ENCODE measurements around the gene NXNL1. TPM values are rescaled to one million over a fixed set of nuclear protein-coding genes. Genes with fewer than 3 reads are reported as not detected.
A peak's percentile ranks its signal among the peaks of the same experiment; 100 is the strongest.

NXNL1 gene
- total and polyA plus RNA-seq, 2 of the 13 experiments (the other 11 are each of a cell fraction or from before 2014, with no cell fraction given), result not detected

GRCh38 chr19:17470068-17470841 lies 9.5 kb upstream of the NXNL1 start, which contains the start of gene SLC27A1 (continued):
- peak; percentile 46; the same call in 1 of the 3 replicates for TF ChIP-seq MXI1 (IDR thresholded peaks at IDR 0.05; ENCODE audit: borderline replicate concordance, low read depth, low read length)
- TF ChIP-seq CBFB (CRISPR knock-in tag; IDR thresholded peaks at IDR 0.05), result 0 out of 2 replicates have a peak, but pooled peaks have one; percentile 13
- no peak for TF ChIP-seq SMAD3 (CRISPR knock-in tag; IDR thresholded peaks at IDR 0.05)
- no peak for TF ChIP-seq ZBTB21 (CRISPR knock-in tag; IDR thresholded peaks at IDR 0.05)
- peak; percentile 58; the same call in 1 of the 2 replicates for TF ChIP-seq SRF (IDR thresholded peaks at IDR 0.05; ENCODE audit: low read depth, low read length)
- no peak for TF ChIP-seq EHMT2 (IDR thresholded peaks at IDR 0.05; ENCODE audit: borderline replicate concordance, low read depth, low read length)
- TF ChIP-seq ZNF720 (CRISPR knock-in tag; IDR thresholded peaks at IDR 0.05), result no peak
- TF ChIP-seq, protein P1, sequence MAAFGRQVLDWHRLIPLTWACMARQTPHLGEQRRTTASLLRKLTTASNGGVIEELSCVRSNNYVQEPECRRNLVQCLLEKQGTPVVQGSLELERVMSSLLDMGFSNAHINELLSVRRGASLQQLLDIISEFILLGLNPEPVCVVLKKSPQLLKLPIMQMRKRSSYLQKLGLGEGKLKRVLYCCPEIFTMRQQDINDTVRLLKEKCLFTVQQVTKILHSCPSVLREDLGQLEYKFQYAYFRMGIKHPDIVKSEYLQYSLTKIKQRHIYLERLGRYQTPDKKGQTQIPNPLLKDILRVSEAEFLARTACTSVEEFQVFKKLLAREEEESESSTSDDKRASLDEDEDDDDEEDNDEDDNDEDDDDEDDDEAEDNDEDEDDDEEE (CRISPR knock-in tag; IDR thresholded peaks at IDR 0.05), result no peak
- TF ChIP-seq NR2F1 (CRISPR knock-in tag; IDR thresholded peaks at IDR 0.05), result no peak
- TF ChIP-seq REPIN1 (CRISPR knock-in tag; IDR thresholded peaks at IDR 0.05; ENCODE audit: borderline replicate concordance, low read depth), result no peak
- peak; percentile 81; the same call in 1 of the 2 replicates for TF ChIP-seq SIN3A (IDR thresholded peaks at IDR 0.05; ENCODE audit: borderline replicate concordance, low read depth, low read length)
- TF ChIP-seq LCORL (IDR thresholded peaks at IDR 0.05), result no peak
- peak; percentile 27; the same call in 1 of the 2 replicates for TF ChIP-seq LCORL (CRISPR knock-in tag; IDR thresholded peaks at IDR 0.05)
- TF ChIP-seq RFXAP (CRISPR knock-in tag; IDR thresholded peaks at IDR 0.05; ENCODE audit: borderline replicate concordance), result 0 out of 2 replicates have a peak, but pooled peaks have one; percentile 8
- TF ChIP-seq, protein P2, sequence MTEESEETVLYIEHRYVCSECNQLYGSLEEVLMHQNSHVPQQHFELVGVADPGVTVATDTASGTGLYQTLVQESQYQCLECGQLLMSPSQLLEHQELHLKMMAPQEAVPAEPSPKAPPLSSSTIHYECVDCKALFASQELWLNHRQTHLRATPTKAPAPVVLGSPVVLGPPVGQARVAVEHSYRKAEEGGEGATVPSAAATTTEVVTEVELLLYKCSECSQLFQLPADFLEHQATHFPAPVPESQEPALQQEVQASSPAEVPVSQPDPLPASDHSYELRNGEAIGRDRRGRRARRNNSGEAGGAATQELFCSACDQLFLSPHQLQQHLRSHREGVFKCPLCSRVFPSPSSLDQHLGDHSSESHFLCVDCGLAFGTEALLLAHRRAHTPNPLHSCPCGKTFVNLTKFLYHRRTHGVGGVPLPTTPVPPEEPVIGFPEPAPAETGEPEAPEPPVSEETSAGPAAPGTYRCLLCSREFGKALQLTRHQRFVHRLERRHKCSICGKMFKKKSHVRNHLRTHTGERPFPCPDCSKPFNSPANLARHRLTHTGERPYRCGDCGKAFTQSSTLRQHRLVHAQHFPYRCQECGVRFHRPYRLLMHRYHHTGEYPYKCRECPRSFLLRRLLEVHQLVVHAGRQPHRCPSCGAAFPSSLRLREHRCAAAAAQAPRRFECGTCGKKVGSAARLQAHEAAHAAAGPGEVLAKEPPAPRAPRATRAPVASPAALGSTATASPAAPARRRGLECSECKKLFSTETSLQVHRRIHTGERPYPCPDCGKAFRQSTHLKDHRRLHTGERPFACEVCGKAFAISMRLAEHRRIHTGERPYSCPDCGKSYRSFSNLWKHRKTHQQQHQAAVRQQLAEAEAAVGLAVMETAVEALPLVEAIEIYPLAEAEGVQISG (CRISPR knock-in tag; IDR thresholded peaks at IDR 0.05), result 0 out of 2 replicates have a peak, but pooled peaks have one; percentile 12
- TF ChIP-seq PAXIP1 (CRISPR knock-in tag; conservative IDR thresholded peaks at IDR 0.05), result 0 out of 2 replicates have a peak, but pooled peaks have one; percentile 21
- no peak for TF ChIP-seq ZBTB26 (CRISPR knock-in tag; IDR thresholded peaks at IDR 0.05; ENCODE audit: borderline replicate concordance)
- peak; percentile 85 for TF ChIP-seq NFYB (CRISPR knock-in tag; IDR thresholded peaks at IDR 0.05)
- no peak for TF ChIP-seq HOXA7 (CRISPR knock-in tag; IDR thresholded peaks at IDR 0.05)
- no peak for TF ChIP-seq PAF1 (CRISPR knock-in tag; IDR thresholded peaks at IDR 0.05)
- no peak for TF ChIP-seq RAD21 (CRISPR knock-in tag; IDR thresholded peaks at IDR 0.05)

Data from HepG2 (cell line).